ENCODE data around the gene RFT1.

The RFT1 gene

GRCh38 chr3:53130179-53131061 is at the start of gene RFT1:
Gene RFT1, minus strand, starts transcription at chr3:53130435. Its CDS starts 35 bp downstream, at chr3:53130400.
- H3K9ac ChIP-seq (ENCODE audit: low read length), result peak within 1 kb of the TSS; percentile 90
- peak within 1 kb of the TSS; percentile 86 for H3K27ac ChIP-seq (ENCODE audit: low read depth, low read length)
- H3K9me3 ChIP-seq (ENCODE audit: control insufficient read depth, insufficient read depth, low read depth, low read length), result no peaks in the 10 kb centered on the region
- H3K4me3 ChIP-seq (ENCODE audit: low read depth, low read length), result peak within 1 kb of the TSS; percentile 85
- peaks cover 6% of the 10 kb centered on the region for H3K36me3 ChIP-seq (ENCODE audit: control insufficient read depth, insufficient read depth, low read length)
- peaks cover 11% of the 10 kb centered on the region for H3K4me1 ChIP-seq (ENCODE audit: control insufficient read depth, insufficient read depth, low read length)
- no peaks in the 10 kb centered on the region for H3K27me3 ChIP-seq (ENCODE audit: control insufficient read depth, insufficient read depth, low read length)

GRCh38 chr3:53179580-53179979 is 49.3 kb upstream of the RFT1 start:
- Histone ChIP-seq H3K36me3 (ENCODE audit: control insufficient read depth, insufficient read depth, low read length) (peaks cover 40% of the 10 kb centered on the region), H3K9ac (ENCODE audit: low read length) (no peak overlapping the region), H3K9me3 (ENCODE audit: control insufficient read depth, insufficient read depth, low read depth, low read length) (no peaks in the 10 kb centered on the region), H3K27me3 (ENCODE audit: control insufficient read depth, insufficient read depth, low read length) (no peaks in the 10 kb centered on the region), H3K27ac (ENCODE audit: low read depth, low read length) (no peak overlapping the region), H3K4me3 (ENCODE audit: low read depth, low read length) (no peak overlapping the region), H3K4me1 (ENCODE audit: control insufficient read depth, insufficient read depth, low read length) (no peaks in the 10 kb centered on the region)

GRCh38 chr3:53178246-53178645 is 48.0 kb upstream of the RFT1 start:
- Histone ChIP-seq H3K4me1 (ENCODE audit: control insufficient read depth, insufficient read depth, low read length) (no peaks in the 10 kb centered on the region), H3K9me3 (ENCODE audit: control insufficient read depth, insufficient read depth, low read depth, low read length) (no peaks in the 10 kb centered on the region), H3K4me3 (ENCODE audit: low read depth, low read length) (no peak overlapping the region), H3K27me3 (ENCODE audit: control insufficient read depth, insufficient read depth, low read length) (no peaks in the 10 kb centered on the region), H3K27ac (ENCODE audit: low read depth, low read length) (no peak overlapping the region), H3K36me3 (ENCODE audit: control insufficient read depth, insufficient read depth, low read length) (peaks cover 34% of the 10 kb centered on the region), H3K9ac (ENCODE audit: low read length) (no peak overlapping the region)

- H3K9me3 ChIP-seq (ENCODE audit: control insufficient read depth, insufficient read depth, low read depth, low read length), result no peaks in the 10 kb centered on the region
- no peak overlapping the region for H3K4me3 ChIP-seq (ENCODE audit: low read depth, low read length)
- H3K27me3 ChIP-seq (ENCODE audit: control insufficient read depth, insufficient read depth, low read length), result no peaks in the 10 kb centered on the region
- H3K4me1 ChIP-seq (ENCODE audit: control insufficient read depth, insufficient read depth, low read length), result peaks cover 20% of the 10 kb centered on the region
- no peak overlapping the region for H3K9ac ChIP-seq (ENCODE audit: low read length)
- H3K36me3 ChIP-seq (ENCODE audit: control insufficient read depth, insufficient read depth, low read length), result peaks cover 22% of the 10 kb centered on the region
- H3K27ac ChIP-seq (ENCODE audit: low read depth, low read length), result no peak overlapping the region
Observed at GRCh38 chr3:53175613-53176540, 45.6 kb upstream of the RFT1 start.

- no peaks in the 10 kb centered on the region for H3K27me3 ChIP-seq (ENCODE audit: control insufficient read depth, insufficient read depth, low read length)
- peaks cover 11% of the 10 kb centered on the region for H3K36me3 ChIP-seq (ENCODE audit: control insufficient read depth, insufficient read depth, low read length)
- H3K4me1 ChIP-seq (ENCODE audit: control insufficient read depth, insufficient read depth, low read length), result peaks cover 30% of the 10 kb centered on the region
- H3K27ac ChIP-seq (ENCODE audit: low read depth, low read length), result no peak overlapping the region
- H3K4me3 ChIP-seq (ENCODE audit: low read depth, low read length), result no peak overlapping the region
- no peak overlapping the region for H3K9ac ChIP-seq (ENCODE audit: low read length)
- H3K9me3 ChIP-seq (ENCODE audit: control insufficient read depth, insufficient read depth, low read depth, low read length), result no peaks in the 10 kb centered on the region
Observed at GRCh38 chr3:53174346-53175250, 44.4 kb upstream of the RFT1 start.

GRCh38 chr3:53173107-53173506 is 42.9 kb upstream of the RFT1 start:
- H3K9ac ChIP-seq (ENCODE audit: low read length), result no peak overlapping the region
- H3K27ac ChIP-seq (ENCODE audit: low read depth, low read length), result no peak overlapping the region
- H3K9me3 ChIP-seq (ENCODE audit: control insufficient read depth, insufficient read depth, low read depth, low read length), result no peaks in the 10 kb centered on the region
- H3K4me1 ChIP-seq (ENCODE audit: control insufficient read depth, insufficient read depth, low read length), result peaks cover 43% of the 10 kb centered on the region
- H3K4me3 ChIP-seq (ENCODE audit: low read depth, low read length), result no peak overlapping the region
- no peaks in the 10 kb centered on the region for H3K36me3 ChIP-seq (ENCODE audit: control insufficient read depth, insufficient read depth, low read length)
- no peaks in the 10 kb centered on the region for H3K27me3 ChIP-seq (ENCODE audit: control insufficient read depth, insufficient read depth, low read length)

GRCh38 chr3:53171827-53172505 is 41.7 kb upstream of the RFT1 start:
- H3K27ac ChIP-seq (ENCODE audit: low read depth, low read length), result no peak overlapping the region
- no peaks in the 10 kb centered on the region for H3K9me3 ChIP-seq (ENCODE audit: control insufficient read depth, insufficient read depth, low read depth, low read length)
- H3K4me1 ChIP-seq (ENCODE audit: control insufficient read depth, insufficient read depth, low read length), result peaks cover 55% of the 10 kb centered on the region
- no peaks in the 10 kb centered on the region for H3K36me3 ChIP-seq (ENCODE audit: control insufficient read depth, insufficient read depth, low read length)
- no peak overlapping the region for H3K4me3 ChIP-seq (ENCODE audit: low read depth, low read length)
- H3K27me3 ChIP-seq (ENCODE audit: control insufficient read depth, insufficient read depth, low read length), result no peaks in the 10 kb centered on the region
- H3K9ac ChIP-seq (ENCODE audit: low read length), result no peak overlapping the region

GRCh38 chr3:53171064-53171418 is 40.8 kb upstream of the RFT1 start:
- Histone ChIP-seq H3K9me3 (ENCODE audit: control insufficient read depth, insufficient read depth, low read depth, low read length) (no peaks in the 10 kb centered on the region), H3K36me3 (ENCODE audit: control insufficient read depth, insufficient read depth, low read length) (no peaks in the 10 kb centered on the region), H3K9ac (ENCODE audit: low read length) (no peak overlapping the region), H3K4me3 (ENCODE audit: low read depth, low read length) (no peak overlapping the region), H3K27me3 (ENCODE audit: control insufficient read depth, insufficient read depth, low read length) (no peaks in the 10 kb centered on the region), H3K4me1 (ENCODE audit: control insufficient read depth, insufficient read depth, low read length) (peaks cover 58% of the 10 kb centered on the region), H3K27ac (ENCODE audit: low read depth, low read length) (no peak overlapping the region)

GRCh38 chr3:53170325-53171063 is 40.3 kb upstream of the RFT1 start:
- H3K27ac ChIP-seq (ENCODE audit: low read depth, low read length), result no peak overlapping the region
- no peaks in the 10 kb centered on the region for H3K36me3 ChIP-seq (ENCODE audit: control insufficient read depth, insufficient read depth, low read length)
- no peaks in the 10 kb centered on the region for H3K27me3 ChIP-seq (ENCODE audit: control insufficient read depth, insufficient read depth, low read length)
- H3K9ac ChIP-seq (ENCODE audit: low read length), result no peak overlapping the region
- H3K4me3 ChIP-seq (ENCODE audit: low read depth, low read length), result no peak overlapping the region
- H3K9me3 ChIP-seq (ENCODE audit: control insufficient read depth, insufficient read depth, low read depth, low read length), result no peaks in the 10 kb centered on the region
- peaks cover 58% of the 10 kb centered on the region for H3K4me1 ChIP-seq (ENCODE audit: control insufficient read depth, insufficient read depth, low read length)

Data from HUES6 (cell line).